DMS53 (cell line): ENCODE results near the gene DSTN.

Source experiments
- DNase-seq: peaks from one replicate; lab custom pipeline; 2025; lab: John Stamatoyannopoulos, UW

DSTN gene

DNA sequence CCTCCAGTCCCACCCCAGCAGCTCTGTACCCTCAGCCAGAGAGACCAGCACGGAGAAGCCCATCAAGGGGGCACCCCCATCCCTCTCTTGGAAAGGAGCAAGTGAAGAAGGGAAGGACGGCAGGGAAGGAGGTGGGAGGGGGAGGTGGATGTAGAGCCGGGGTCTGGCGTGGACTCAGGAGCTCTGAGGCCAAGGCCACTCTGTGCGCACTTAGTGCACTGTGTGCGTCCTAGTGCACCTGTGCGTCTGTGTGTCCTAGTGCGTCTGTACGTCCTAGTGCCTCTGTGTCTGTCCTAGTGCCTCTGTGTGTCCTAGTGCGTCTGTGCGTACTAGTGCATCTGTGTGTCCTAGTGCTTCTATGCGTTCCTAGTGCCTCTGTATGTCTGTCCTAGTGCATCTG lies 54.2 kb downstream of the DSTN start:
- no peak for DNase-seq

DNA sequence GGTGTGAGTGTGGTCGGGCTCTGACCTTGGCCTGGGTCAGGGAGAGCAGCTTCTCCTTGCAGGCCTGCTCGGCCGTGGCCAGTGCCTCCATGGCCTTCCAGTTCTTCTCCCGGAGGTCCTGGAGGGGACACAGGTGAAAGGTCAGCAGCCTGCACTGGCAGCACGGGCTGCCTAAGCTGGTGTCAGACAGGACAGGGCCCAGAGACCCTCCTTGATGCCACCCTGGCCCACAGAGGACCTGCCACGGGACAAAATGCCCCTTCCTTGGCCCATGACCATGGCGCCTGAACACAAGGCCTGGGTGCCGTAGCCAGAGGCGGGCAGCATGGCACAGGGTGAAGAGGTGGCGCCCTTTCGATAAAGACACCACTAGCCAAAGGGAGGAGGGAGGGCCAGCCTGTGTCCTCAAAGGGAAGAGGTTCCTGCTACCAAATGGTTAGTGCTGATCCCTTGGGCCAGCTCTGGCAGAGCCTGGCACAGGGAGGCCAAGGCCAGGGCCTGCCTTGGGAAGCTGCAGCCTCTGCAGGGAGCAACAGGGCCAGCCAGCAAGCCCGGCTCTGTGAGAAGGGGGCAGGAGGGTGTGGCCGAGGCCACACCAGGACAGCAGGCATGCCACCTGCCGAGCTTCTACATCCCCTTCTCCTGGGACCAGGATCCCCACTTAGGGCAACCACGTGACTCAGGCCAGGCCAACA lies 54.8 kb downstream of the DSTN start:
- no peak for DNase-seq

DNA sequence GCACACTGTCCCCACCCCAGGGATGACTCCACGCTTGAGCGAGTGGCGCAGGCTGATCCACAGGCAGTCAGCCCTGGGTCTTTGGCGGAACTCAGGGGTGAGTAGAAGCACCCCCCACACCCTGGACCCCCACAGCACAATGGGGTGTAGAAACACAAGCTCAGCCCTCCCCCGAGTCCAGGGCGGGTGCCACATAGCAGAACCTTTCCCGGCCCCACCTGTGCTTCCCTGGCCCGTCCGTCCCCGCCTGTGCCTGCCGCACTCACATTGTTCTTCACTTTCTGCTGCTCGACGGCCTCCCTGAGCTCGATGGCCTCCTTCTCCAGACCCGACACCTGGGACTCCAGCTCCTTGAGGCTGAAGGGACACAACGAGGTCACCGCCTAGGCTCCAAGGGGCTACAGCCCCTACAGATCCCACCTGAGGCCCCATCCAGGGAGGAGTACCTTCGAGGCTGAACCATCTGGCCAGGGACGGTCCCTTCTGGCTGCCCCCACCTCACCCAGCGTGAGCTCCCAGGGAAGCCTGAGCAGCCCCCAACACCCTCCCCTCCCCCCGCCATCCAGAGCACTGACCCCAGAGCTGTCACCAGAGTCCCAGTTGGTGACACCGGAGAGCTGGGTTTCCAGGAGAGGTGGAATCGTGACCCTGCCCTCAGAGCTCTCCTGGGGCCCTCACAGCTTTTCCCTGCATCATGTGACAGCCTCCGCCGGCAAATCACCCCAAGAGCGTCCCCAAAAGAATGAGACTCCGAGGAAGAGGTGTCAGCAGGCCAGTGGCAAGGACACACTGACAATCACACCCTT lies 55.6 kb downstream of the DSTN start:
- no peak for DNase-seq

DNA sequence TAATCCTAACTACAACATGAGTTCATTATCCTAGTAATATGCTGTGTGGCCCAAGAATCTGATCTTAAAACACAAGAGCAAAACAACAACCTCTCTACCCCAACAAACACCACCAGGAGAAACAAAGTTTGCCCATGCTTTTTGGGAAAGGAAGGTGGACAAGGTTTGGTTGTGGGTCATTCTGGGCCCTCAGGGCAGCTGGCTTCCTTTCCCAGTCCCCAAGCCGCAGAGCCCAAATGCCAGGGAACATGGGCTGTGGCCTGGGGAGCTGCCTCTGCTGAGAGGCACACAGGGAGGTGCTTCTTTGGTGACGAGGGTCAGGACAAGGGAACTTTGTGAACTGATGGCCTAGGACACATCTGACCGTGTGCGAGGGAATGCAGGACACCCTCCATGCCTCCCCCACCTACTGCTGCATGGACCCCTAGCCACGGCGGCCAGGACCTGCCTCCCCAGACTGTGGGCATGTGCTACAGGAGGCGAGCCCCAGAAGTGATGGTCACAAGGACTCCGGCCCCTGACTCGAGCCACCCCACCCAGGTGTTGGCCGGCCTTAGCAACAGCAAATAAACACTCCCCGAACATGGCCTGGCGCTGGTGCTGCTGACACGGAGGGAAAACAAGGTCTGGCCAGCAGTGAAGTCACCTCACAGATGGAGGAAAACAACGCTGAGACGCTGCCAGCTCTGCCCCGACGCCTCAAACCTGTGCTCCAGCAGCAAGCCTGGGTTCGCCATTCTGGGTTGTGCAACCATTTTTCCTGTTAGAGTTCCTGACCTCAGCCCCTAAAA lies 56.5 kb downstream of the DSTN start:
- no peak for DNase-seq

DNA sequence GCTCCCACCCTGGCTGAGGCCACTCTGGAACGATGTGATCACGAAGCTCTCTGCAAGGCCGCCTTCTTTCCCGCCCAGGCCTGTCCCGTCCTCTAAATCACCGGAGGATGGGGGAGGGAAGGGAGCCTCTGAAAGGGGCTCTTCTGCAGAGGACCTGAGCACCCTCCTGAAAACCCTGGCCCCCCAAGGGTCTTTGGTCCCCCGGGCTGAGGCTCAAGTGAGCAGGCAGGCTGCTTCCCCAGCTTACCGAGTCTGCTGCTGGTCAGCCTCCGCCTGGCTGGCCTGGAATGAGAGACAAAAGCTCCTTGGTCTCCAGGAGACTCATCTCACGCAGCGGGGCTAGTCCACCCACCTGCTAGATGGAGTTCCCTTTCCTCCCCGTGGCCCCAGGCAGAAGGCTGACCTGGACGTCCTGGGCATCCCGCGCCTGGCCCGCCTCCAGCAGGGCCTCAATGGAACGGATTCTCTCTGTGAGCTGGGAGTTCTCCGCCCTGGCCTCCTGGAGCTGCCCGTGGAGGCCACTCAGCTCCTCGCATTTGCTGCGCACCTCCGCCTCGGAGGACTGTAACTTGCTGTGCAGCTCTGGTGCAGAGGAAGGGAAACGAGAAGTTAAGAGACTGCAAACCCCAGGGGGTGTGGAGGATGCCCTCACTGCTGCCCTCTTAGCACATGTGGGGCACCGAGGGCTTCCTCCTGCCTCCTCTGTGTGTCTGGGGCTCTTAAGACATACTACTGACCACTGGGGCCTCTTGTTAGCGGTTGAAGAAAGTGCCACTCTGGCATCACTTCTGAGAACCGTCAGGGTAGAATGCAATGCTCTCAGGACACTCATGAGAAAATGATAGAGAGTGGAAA lies 57.5 kb downstream of the DSTN start:
- DNase-seq: no peak

DNA sequence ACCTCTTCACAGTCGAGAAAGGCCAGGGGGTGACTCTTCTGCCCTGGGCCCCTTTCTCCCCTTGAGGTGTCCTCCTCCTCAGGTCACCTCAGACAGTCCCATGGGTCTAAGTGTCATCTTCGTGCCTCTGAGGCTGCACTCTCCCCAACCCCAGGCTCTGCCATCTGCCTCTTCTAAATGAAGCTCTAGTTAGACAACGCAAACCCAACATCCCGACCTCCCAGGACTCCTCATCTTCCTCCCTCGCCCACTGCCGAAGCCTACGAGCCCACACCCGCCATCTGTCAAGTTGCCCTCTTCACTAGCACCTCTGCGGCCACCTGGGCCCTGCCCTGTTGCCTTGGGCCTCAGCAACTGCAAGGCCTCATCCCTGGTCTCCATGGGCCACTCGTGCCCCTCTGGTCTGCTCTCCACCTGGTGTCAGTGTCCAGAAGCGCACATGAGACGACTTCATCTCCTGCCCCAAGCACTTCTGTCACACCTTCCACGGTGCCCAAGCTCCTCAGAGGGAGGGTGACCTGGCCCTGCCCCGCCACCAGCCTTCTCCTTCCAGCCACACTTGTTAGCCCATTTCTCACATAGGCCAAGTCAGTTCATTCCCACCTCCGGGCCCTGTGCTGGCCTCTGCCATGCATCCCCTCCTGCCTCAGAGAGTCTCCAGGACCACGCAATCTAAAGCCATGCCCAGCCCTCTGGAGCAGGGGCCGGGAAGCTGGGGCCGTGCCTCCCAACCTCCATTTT lies 58.4 kb downstream of the DSTN start:
- DNase-seq: peak; percentile 33

DNA sequence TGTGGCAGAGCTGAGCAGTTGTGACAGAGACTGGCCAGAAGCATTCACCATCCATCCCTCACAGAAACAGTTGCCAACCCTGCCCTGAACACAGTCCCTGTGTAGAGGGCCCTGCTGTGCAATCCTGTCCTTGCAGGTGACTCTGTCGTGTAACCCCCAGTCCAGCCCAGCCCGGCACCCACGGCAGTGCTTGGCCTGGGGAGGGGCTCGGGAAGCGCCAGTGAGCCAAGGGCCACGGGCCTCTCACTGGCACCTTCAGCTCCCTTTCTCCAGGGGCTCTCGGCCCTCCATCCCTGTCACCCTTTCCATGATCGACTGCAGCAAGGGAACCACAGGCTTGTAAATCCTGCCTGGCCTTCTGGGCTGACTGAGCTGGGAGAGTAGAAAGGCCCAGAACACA lies 59.1 kb downstream of the DSTN start:
- DNase-seq: no peak

DNA sequence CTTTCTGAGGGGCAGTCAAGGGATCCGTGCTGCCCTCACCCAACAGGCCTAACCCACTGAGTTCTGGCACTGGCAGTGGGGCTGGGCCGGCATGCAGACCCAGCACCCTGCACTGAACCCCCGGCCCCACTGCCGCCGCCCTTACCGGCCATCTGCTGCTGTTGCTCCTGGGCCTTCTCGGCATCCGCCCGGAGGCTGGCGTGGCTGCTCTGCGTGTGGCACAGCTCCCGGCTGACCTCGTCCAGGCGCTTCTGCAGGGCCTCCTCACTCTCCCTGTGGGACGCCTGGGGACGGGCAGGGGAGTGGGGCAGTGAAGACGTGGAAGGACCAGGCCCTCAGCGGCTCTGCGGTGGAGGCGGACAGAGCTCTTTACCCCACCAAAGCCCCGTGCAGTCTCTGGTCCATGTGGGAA lies 59.8 kb downstream of the DSTN start:
- DNase-seq: no peak

DNA sequence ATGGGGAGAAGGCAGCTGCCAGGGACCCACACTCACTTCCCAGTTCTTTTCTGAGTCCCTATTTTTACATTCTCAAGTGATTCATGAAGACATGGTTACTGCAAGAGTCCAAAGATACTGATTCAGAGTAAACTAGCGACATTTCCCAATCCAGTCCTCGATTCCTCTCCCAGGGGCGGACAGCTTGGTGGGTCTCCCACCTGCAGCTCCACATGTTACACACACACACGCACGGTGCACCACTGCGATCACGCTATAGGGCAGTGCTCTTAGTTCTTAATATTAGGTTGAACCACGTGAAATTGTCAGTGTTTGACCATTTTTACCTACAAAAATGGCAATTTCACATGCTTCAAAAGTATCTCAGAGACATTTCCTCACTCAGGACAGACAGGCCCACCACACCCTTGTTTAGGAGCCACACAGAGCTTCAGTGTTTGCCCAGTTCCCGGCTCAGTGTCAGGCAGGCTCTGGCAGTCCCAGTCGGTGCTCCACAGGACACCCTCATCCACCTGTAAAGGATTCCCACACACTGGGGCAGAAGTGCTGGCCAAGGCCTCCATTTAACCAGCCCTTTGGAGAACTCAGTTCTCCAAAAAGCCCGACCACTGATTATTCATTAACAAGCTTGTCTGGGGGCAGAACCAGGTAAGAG lies 60.4 kb downstream of the DSTN start:
- no peak for DNase-seq

DNA sequence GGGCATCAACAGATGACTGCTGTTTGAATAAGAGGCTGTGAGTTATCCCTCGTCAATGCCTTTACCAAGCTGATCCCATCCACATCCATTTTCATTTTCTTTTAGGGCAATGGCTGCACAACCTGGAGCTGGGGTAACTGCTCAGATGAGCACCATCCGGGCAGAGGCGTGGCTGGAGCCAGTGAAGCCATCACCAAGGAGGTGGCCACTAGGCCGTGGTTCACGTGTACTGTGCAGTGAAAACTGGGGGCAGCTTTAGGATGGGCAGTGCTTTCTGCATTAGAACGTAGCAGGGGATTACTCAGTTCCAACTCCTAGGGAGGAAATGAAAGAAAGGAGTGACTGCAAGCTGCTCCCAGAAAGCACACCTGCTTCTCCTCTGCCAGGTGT lies 60.9 kb downstream of the DSTN start:
- no peak for DNase-seq

DNA sequence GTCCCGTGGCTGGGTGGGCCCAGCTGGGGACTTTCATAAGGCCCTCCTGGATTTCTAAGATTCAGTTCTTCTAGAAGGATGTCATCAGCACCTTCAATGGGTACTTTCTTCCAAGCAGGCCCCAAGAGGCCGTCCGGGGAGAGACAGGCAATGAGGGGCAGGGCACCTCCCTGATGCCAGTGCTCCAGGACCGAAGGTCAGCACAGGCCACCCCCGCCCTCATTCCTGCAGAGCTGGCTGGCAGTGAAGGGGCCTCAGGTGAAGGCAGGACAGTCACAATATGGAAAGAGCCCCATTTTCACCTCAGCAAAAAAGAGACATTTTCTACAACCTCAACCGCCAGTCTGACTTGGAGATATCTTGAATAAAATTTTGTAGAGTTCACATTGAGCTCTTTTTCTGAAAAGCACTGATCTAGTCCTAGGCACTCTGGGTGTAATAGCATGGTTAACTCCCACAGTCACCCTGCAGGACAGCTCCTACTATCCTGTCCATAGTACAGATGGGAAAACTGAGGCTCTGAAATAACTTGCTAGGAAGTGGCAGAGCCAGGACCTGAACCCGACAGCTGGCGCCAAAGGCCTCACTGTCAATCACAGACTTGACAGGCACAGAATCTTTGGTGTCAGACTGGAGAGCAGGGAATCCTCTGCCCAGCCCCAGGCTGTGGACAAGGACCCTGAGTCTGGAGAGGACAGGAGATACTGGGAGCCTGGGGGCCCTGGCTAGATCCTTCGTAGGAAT lies 61.9 kb downstream of the DSTN start:
- no peak for DNase-seq

DNA sequence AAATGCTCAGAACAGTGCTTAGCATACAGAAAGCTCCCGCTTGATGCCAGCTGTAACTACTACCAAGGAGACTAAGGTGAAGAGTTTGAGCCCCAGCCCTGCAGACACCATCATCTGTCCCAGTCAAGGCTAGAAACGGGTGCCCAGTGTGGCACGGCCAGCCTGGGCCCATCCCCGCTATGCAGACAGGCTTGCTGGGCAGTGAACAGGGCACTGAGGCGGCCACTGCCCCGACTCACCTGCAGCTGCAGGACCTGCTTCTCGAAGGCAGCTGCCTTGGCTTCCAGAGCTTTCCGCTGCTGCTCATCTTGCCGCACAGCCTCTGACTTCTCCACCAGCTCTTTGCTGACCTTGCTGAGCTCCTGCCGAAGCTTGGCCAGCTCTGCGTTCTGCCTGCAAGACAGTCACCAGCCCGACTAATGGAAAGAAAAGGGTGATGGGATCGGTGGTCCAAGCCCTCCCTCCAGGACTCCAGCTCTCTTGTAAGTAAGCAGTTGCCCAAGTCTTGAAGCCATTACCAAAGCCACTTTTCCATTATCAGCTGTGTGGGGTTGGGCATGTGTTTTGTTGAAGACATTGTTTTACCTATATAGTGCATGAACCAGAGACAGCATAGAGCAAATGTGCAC lies 63.5 kb downstream of the DSTN start:
- no peak for DNase-seq

DNA sequence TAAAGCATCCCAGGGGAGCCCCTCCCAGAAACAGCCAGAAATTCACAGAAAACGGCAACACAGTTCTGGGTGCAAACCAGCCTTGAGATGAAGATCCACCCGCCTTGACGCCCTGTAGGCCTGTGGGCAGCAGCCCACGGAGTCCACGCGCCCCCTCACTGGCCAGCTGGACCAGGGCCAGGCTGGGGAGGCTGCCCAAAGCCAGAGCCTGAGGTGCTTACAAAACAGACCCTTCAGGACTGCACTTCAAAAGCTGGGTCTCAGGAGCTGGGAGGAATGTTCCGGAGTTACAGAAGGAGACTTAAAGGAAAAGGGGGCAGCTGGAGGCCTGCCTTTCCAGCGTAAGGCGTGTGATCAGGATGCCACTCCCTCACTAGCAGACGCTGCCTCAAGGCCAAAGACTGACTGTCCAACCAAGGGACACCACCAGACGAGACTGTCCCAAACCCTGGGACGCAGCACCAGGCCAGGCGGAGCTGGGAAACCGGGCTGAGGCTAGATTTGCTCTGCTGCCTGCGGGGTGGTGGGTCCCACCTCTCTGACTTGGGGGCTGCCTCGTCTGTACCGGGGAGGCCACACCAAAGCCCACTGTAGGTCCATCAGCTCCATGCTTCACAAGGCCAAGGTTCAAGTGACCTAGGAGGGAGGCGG lies 64.1 kb downstream of the DSTN start:
- no peak for DNase-seq

DNA sequence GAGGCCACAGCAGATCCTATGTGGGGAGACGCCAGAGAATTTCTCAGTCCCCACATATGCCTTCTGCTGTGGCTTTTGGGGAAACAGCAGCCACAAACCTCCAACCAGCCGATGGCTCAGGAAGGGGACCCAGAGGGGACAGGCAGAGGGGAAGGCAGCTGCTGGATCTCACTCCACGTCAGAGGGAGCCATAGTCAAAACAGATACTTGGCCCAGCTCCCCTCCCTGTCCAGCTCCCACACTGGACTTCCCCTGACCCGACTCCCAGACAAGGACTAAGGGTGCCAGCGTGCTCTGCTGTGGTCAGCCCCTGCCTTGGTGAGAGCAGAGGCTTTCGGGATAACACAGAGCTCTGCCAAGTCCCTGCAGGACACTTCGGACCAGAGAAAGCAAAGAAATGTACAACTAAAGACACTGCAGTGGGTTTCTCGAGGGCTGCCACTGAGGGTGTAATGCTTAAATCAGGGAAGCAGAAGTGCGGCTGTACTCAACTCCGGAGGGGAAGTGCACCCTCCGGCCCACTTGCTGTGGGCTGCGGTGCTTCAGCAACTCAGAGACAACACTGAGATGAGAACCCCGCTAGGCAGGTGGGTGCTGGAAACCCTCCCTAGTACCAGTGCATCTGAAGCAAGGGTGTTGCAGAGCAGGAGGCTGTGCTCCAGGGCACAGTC lies 64.9 kb downstream of the DSTN start:
- no peak for DNase-seq

DNA sequence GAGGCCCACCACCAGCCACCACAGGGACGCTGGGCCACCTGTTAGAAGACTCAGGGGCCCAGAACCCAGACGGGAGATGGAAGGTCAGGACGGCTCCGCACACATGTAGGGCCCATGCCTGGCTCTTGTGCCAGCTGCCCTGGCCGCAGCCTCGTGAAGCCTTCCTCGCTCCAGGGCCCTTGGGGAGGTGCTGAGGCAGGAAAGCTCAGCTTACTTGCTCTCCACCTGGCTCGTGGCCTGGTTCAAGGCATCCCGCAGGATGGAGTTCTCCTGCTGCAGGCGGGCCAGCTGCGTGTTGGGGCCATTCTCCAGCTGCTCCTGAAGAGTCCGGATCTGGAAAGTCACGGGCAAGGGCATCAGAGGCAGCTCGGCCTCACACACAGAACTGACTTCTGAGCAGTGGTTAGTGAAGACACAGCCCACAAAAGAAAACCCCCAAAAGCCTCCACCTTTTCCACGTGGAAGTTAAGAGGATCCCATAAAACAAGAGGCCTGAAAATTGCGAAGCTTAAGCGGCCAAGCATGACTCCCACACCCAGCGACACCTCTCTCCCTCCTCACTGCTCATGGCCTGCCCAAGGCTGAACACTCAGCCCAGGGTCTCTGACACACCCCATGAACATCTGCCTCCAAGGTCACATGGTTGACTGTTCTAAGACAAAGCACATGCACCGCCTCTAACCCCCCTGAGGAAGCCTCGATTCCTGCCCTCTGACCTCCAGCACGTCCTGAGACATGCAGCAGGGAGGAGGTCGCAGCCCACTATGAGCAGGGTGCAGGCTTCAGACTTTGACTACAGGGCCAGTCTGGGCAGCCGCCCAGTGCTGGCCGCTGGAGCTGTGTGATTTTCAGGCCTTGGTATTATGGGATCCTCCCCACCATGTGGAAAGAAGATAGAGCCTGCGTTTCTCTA lies 65.7 kb downstream of the DSTN start:
- DNase-seq: no peak

DNA sequence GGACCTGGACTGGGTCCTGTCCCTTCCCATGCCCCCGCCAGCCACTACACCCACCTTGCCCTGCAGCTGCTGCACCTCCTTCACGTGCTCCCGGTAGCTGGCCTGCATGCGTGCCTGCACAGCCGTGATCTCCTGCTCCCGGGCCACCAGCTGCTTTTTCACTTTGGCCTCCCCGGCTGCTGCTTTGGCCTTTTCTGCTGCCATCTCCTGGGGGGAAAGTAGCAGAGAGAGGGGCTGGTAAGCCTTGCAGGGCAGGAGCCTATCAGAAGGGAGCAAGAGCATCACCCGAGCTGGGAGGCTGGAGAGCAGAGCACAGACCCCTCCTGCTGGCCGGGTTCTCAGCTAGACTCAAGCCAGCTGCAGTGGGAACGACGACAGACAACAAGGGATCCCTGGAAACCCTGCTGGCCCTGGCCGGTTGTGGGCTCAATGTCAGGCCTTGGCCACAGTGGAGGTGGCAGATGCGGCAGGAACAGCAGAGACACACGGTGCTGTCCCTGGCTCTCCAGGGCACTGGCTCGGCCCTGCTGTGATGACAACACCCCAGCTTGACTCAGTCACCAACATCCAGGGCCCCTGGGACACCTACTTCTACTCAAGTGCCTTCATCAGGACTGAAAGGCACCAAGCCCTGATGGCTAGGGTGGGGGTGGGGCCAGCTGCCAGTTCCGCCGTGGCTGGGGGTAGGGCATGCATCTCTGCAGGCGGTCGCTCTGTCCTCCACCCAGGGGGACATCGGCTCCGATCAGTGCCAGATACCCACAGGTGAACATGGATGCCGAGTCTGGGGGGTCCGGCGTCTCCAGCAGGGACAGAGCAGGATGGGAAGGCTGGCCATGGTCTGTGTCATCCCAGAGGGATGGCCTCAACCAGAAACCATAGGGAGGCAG lies 66.9 kb downstream of the DSTN start:
- DNase-seq: no peak
